Adrenal gland (tissue), 5 donors: ENCODE measurements around the gene PARVA.

Experiments used
- CTCF ChIP-seq, 6 experiments: fragments of 450-650 bp in 4 of 6; fragments of 200-600 bp in 2 of 6; sonication (generic) in 1 of 6; IDR thresholded peaks; 1 replicate in 5 of 6; 2 replicates in 1 of 6; pipeline versions ENCODE4 v1.5.1 to v1.8.0; 2016 to 2021; ENCODE audit warnings: antibody characterized with exemption in 6 of 6, mild to moderate bottlenecking in 2 of 6, moderate library complexity in 1 of 6
- POLR2A ChIP-seq, 2 donors: fragments of 450-650 bp; IDR thresholded peaks; one replicate each; pipeline ENCODE4 v1.6.1; 2017; ENCODE audit warnings: antibody characterized with exemption in 2 of 2, mild to moderate bottlenecking in 2 of 2, moderate library complexity in 1 of 2
- donor health status: DM: no; HTN: no; CAD: no.

GRCh38 chr11:12483604-12484003 is 106.2 kb downstream of the PARVA start:
- TF ChIP-seq CTCF (IDR thresholded peaks at IDR 0.05) (no peak), POLR2A (IDR thresholded peaks at IDR 0.05) (no peak)
